Spleen (tissue), 7 donors: ENCODE results near the gene DNAH14.

ENCODE experiments used
- POLR2A ChIP-seq, 3 donors: fragments of 450-650 bp; IDR thresholded peaks; one replicate each; pipeline ENCODE4 v1.5.1; 2017; ENCODE audit warnings: antibody characterized with exemption in 3 of 3, mild to moderate bottlenecking in 1 of 3
- POLR2AphosphoS5 ChIP-seq, 3 donors: sonication (generic); formaldehyde crosslinking; IDR thresholded peaks; one replicate each; pipeline ENCODE4 v1.5.1; 2017; ENCODE audit warnings: antibody characterized with exemption in 3 of 3
- TF ChIP-seq, protein P1 (sequence below), 11 experiments: fragments of 200-600 bp in 7 of 11; fragments of 450-650 bp in 4 of 11; sonication (generic) in 4 of 11; IDR thresholded peaks in 8 of 11; conservative IDR thresholded peaks in 3 of 11; 1 replicate in 7 of 11; 2 replicates in 4 of 11; pipeline versions ENCODE4 v1.4.0 to v1.8.0; 2016 to 2021; ENCODE audit warnings: antibody characterized with exemption in 11 of 11, inconsistent platforms in 4 of 11, mild to moderate bottlenecking in 1 of 11
- donor health status: DM: no; HTN: no; CAD: no; lungs with moderate emphysema.
- donor health status: DM: no; HTN: no; CAD: no.
- donor health status: DM: no; HTN: no; CAD: no.

DNA sequence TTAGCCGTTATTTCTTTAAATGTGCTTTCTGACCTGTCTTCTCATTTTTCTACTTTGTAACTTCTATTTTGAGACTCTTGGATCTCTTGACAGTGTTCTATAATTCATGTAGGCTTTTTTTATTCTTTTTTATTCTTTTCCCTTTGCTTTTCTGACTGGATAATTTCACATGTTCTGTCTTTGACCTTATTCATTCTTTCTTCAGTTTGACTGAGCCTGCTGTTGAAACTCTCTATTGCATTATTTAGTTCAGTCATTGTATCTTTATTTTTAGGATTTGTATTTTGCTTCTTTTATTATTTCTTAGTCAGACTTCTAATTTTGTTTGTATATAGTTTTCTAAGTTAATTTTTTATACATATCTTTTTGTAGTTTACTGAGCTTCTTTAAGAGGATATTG is 66.1 kb downstream of the DNAH14 start:
- TF ChIP-seq, protein P1, sequence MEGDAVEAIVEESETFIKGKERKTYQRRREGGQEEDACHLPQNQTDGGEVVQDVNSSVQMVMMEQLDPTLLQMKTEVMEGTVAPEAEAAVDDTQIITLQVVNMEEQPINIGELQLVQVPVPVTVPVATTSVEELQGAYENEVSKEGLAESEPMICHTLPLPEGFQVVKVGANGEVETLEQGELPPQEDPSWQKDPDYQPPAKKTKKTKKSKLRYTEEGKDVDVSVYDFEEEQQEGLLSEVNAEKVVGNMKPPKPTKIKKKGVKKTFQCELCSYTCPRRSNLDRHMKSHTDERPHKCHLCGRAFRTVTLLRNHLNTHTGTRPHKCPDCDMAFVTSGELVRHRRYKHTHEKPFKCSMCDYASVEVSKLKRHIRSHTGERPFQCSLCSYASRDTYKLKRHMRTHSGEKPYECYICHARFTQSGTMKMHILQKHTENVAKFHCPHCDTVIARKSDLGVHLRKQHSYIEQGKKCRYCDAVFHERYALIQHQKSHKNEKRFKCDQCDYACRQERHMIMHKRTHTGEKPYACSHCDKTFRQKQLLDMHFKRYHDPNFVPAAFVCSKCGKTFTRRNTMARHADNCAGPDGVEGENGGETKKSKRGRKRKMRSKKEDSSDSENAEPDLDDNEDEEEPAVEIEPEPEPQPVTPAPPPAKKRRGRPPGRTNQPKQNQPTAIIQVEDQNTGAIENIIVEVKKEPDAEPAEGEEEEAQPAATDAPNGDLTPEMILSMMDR (IDR thresholded peaks at IDR 0.05 in 8 of 11, conservative IDR thresholded peaks at IDR 0.05 in 3 of 11) = no peak
- TF ChIP-seq POLR2A (IDR thresholded peaks at IDR 0.05) = no peak
- TF ChIP-seq POLR2AphosphoS5 (IDR thresholded peaks at IDR 0.05) = no peak
